ENCODE results near the gene PIK3R1.
A peak's percentile ranks its signal among the peaks of the same experiment; 100 is the strongest.
"Not testable (repeated sequence)": the region's sequence is repeated elsewhere in the genome, so short reads cannot be mapped to it uniquely, and the experiment has no call there.

Gene PIK3R1

DNA sequence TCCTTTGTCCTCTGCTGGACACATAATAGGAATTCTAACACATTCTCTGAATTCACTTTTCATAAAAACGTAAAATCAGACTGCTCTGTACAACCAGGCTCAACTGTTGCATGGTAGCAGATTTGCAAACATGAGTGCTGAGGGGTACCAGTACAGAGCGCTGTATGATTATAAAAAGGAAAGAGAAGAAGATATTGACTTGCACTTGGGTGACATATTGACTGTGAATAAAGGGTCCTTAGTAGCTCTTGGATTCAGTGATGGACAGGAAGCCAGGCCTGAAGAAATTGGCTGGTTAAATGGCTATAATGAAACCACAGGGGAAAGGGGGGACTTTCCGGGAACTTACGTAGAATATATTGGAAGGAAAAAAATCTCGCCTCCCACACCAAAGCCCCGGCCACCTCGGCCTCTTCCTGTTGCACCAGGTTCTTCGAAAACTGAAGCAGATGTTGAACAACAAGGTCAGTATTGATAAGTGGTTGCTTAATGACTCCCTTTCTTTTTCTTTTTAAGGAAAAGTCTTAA lies 11.1 kb downstream of the PIK3R1 start:
- DNase-seq (ENCODE audit: low read depth), result no peak

GRCh38 chr5:68227532-68228160 lies 12.1 kb downstream of the PIK3R1 start:
- DNase-seq (ENCODE audit: low read depth), result no peak

- DNase-seq (ENCODE audit: low read depth), result no peak
Observed at GRCh38 chr5:68229416-68229815, 13.9 kb downstream of the PIK3R1 start.

- DNase-seq (ENCODE audit: low read depth), result no peak
Observed at GRCh38 chr5:68230285-68230684, 14.7 kb downstream of the PIK3R1 start.

DNA sequence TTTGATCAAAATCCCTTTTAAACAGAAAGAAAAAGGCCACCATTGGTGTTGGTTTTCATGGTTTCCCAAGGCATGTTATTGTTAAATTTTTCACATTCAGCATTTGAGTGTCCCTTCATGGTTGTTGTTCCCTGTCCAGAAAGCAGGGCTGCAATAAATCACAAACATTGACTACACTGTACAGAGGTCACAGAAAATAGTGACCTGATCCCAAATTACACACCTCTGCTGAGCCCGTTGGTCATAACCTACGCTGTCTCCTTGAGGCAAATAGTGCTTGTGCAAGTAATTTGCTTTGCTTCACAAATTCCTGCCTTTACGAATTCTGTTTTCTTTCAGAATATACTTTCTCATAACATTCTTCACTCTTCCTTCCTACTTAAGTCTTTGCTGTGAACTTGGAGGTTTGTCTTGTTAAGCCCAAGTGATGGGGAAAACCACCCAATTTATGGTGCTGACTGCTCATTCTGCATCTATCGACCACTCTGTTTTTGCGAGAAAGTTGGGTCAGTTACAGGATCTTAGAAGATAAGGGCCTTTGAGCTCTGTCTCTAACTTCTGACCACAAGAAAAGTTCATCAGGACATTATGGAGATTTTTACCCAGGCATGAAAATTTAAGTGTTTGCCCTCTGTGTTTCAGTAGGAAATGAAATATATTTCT lies 16.0 kb downstream of the PIK3R1 start:
- no peak for DNase-seq (ENCODE audit: low read depth)

DNA sequence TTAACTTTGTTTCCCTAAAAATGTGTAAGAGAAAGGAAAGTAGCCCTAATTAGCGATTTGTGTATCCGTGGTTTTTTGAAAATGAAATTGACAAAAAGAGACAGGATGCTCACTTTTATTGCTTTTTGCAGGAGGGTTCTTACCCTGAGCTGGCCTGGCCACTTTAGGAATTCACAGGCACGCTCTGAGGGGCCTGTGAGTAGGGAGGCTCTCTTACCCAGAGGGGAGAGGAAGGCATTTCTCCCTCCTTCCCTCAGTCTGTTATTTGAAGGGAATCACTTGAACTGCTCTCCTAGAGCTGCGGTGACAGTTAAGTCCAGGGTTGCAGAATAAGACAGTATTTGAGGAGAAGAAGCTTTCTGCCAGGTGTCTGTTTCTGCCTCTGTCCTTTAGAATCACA lies 16.7 kb downstream of the PIK3R1 start:
- no peak for DNase-seq (ENCODE audit: low read depth)

DNA sequence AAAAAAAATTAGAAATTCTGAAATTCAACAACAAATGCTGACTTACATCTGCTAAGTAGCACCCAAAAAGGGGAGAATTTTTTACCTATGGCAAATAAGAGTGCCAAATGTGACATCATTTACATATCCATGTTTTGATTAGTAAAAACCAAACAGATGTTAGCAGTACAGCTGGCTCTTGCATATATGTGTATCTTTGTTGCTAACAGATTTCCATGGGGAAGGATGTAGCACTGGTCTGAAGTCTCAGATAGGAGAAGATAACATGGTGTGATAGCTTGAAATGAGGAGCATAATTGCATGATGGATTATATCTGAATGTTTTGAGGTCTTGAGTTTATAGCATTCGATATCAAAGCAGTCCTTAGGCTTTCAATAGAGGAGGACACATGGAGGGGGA lies 17.5 kb downstream of the PIK3R1 start:
- no peak for DNase-seq (ENCODE audit: low read depth)

DNA sequence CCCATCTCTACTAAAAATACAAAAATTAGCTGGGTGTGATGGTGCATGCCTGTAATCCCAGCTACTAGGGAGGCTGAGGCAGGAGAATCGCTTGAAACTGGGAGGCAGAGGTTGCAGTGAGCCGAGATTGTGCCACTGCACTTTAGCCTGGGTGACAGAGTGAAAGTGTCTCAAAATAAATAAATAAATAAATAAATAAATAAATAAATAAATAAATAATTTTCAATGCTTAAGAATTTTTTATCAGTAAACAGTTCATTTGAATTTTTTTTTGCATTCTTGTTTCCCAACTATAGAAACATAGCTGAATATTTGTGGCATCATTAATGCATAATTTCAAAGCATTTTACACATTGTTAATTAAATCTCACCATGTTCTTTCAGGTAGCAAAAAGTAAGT lies 19.7 kb downstream of the PIK3R1 start:
- DNase-seq (ENCODE audit: low read depth), result not testable (repeated sequence)

DNA sequence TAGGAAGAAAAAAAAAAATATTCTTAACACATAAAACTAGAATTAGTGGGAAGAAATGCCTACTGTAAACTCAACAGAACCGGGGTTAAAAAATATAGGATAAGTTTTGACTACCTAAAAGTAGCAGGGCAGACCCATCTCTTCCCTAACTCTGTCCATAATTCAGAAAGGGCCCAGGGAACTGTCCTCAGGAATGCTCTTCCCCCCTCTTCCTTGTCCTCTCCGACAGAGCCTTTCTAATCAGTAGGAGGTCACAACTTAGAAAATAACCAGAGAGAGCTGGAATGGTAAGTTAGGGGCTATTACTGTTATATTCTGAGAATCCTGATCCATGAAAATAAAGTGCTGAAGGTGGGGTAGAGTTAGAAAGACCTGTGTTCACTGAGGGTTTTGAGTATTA lies 22.2 kb downstream of the PIK3R1 start:
- DNase-seq (ENCODE audit: low read depth), result no peak

DNA sequence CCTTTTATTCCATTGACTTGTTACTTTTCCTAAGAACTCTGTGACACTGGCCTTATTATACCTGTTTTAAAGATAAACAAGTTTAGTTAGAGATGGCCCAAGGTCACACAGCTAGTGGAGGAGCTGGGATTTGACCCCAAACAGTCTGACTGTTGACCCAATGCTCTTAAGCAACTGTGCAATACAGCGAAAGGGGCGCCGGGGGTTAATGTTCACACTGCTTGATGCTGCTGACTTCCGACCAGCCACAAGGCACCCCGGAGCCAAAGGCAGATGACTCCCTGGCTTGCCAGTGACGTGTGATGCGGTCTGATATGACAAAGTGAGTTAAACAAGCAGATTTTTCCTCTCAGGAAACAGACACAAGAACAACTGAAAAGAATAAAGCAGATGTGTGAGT lies 23.9 kb downstream of the PIK3R1 start:
- peak; percentile 87 for DNase-seq (ENCODE audit: low read depth)

DNA sequence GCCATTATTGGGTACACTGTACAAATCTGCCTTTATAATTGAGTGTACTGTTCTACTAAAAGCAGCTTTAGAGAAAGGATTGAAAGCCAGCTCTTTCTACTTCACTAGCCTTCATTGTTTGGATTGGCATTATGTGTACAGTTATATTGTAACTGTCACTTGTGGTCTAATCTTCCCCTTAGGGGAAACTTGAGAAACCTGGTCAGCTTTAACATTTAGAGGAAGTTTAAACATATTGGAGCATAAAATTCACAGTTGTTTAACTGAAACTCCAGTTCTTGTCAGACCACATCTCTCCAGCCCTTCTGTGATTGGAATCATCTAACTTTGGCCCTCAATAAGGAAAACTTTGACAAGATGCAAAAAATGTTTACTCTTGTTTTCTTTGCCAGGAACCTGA lies 24.6 kb downstream of the PIK3R1 start:
- peak; percentile 30 for DNase-seq (ENCODE audit: low read depth)

- DNase-seq (ENCODE audit: low read depth), result no peak
Observed at GRCh38 chr5:68240771-68241170, 25.2 kb downstream of the PIK3R1 start.

DNA sequence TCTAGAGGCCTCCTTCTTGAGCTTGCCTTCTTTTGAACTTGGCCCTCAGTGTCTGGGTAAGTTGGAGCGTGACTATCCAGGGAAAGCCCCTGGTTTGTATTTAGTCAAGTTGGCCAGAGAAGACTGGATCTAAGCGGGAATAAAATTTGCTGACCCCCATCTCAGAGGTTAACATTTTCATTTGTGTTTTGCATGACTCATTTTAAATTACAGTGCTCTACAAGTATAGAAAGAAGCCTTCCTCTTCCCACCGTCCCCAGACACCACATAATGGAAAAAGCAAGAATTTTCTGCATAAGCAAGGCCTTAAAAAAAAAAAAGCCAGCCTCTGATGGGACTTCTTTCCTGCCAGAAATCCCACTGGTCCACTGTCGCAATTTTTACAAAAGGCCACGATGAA lies 27.2 kb downstream of the PIK3R1 start:
- DNase-seq (ENCODE audit: low read depth), result peak; percentile 65

DNA sequence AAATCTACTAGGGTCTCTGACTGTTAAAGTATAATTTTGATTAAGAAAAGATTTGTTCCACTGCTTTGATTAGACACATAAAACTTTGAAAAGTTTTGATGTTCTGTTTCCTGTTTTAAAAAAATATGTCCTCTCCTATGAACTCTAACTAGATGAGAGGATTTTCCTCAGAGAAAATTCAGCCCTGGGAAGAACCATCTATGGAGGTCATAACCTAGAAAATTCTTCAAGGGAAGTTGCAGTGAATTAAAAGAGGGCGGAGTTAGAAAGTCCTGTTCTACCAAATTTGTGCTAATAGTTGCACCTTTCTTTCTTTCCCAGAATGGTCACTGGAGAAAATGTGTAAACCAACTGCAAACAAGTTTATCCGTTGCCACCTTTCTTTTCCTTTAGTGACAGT lies 27.7 kb downstream of the PIK3R1 start:
- no peak for DNase-seq (ENCODE audit: low read depth)

DNA sequence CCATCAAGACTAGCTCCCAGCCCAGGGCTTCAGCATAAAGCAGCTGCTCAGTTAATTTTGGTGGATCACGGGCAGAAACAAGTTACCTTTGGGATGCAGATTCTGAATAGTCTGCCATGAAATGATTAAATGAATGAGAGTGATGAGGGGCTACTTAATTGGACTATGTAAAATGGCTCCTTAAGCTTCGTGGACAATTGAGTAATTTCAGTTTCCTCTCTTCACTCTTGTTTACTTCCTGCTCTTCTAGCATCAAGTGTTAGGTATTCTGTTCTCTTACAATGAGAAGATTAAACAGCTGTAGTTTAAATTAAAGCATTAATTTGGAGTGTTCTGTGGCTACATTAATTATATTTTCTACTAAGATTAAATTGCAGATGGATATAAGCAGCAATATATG lies 28.1 kb downstream of the PIK3R1 start:
- DNase-seq (ENCODE audit: low read depth), result no peak

- DNase-seq (ENCODE audit: low read depth), result peak; percentile 39
Observed at GRCh38 chr5:68245319-68245718, 29.8 kb downstream of the PIK3R1 start.

- DNase-seq (ENCODE audit: low read depth), result no peak
Observed at GRCh38 chr5:68246802-68247201, 31.2 kb downstream of the PIK3R1 start.

DNA sequence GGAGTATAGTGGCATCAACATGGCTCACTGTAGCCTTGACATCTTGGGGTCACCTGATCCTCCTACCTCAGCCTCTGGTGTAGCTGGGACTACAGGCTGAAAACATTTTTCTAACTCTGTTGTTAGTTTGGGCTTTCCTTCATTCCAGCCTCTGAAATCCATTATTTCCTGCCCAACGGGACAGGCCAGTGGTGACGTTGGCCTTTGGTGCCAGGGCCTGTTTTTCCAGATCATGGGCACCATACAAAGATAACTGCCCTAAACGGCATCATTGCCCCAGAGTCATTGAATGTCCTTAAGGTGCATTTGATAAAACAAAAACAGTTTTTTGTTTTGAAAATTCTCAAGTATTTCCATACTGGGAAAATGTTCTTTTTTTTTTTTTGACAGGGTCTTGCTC lies 32.1 kb downstream of the PIK3R1 start:
- no peak for DNase-seq (ENCODE audit: low read depth)

- DNase-seq (ENCODE audit: low read depth), result no peak
Observed at GRCh38 chr5:68248896-68249295, 33.3 kb downstream of the PIK3R1 start.

GRCh38 chr5:68249520-68249919 lies 34.0 kb downstream of the PIK3R1 start:
- no peak for DNase-seq (ENCODE audit: low read depth)

- no peak for DNase-seq (ENCODE audit: low read depth)
Observed at GRCh38 chr5:68250661-68251298, 35.2 kb downstream of the PIK3R1 start.

DNA sequence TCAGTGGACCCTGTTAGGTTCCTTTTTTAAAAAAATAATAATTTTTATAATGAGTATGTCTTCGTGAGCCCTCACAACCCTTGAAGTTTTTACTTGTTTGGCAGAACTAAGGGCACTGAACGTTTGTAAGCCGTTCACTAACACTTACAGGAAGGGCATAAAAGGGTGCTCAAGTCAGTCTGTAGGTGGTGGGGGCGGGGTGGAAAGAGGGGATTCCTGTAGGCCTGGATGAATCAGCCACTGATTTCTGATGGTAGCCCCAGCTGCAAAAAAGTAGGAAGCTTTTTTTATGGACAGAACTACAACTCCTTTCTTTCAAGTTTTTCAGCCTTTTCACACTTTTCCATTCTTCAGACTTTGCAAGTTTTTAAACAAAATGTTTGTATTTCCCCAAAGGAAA lies 35.8 kb downstream of the PIK3R1 start:
- no peak for DNase-seq (ENCODE audit: low read depth)

GRCh38 chr5:68251804-68252522 lies 36.4 kb downstream of the PIK3R1 start:
- peak; percentile 96 for DNase-seq (ENCODE audit: low read depth)
